ENCODE measurements around the gene ASTN2. TPM values are rescaled to one million over a fixed set of nuclear protein-coding genes. Genes with fewer than 3 reads are reported as not detected.
A peak's percentile ranks its signal among the peaks of the same experiment; 100 is the strongest.
"Not testable (repeated sequence)": the region's sequence is repeated elsewhere in the genome, so short reads cannot be mapped to it uniquely, and the experiment has no call there.

The ASTN2 gene
- total and polyA plus RNA-seq, 7 donors, result 0.60 to 7.5 (median 2.2) TPM

DNA sequence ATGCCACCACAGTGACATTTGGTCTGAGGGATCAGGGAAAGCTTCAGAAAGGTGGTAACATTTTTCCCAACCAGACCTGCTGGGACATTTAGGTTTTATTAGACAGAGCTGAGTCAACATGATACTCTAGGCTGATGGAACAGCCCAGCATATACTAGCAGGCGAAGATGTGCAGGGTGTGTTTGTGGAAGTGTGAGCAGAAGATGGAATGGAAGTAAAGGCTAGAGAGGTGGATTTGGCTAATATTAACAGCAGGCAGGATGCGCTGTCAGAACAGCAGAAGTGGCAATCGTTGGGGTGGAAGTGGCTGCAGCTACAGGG is 340.6 kb downstream of the ASTN2 start:
- H3K36me3 ChIP-seq, result no peaks in the 10 kb centered on the region
- H3K27me3 ChIP-seq, result no peaks in the 10 kb centered on the region
- WGBS, 2 donors, result 76 to 87% methylated on average over 3 of the region's 3 CpGs
- H3K4me1 ChIP-seq, result no peaks in the 10 kb centered on the region
- TF ChIP-seq POLR2AphosphoS5 (IDR thresholded peaks at IDR 0.05) (no peak), EP300 (IDR thresholded peaks at IDR 0.05) (no peak), POLR2A (IDR thresholded peaks at IDR 0.05) (no peak)
- TF ChIP-seq, protein P1, sequence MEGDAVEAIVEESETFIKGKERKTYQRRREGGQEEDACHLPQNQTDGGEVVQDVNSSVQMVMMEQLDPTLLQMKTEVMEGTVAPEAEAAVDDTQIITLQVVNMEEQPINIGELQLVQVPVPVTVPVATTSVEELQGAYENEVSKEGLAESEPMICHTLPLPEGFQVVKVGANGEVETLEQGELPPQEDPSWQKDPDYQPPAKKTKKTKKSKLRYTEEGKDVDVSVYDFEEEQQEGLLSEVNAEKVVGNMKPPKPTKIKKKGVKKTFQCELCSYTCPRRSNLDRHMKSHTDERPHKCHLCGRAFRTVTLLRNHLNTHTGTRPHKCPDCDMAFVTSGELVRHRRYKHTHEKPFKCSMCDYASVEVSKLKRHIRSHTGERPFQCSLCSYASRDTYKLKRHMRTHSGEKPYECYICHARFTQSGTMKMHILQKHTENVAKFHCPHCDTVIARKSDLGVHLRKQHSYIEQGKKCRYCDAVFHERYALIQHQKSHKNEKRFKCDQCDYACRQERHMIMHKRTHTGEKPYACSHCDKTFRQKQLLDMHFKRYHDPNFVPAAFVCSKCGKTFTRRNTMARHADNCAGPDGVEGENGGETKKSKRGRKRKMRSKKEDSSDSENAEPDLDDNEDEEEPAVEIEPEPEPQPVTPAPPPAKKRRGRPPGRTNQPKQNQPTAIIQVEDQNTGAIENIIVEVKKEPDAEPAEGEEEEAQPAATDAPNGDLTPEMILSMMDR (IDR thresholded peaks at IDR 0.05), result no peak
- intact Hi-C loops (cut with DNase I), result no loop called here
- H3K9me3 ChIP-seq, result no peaks in the 10 kb centered on the region
- H3K4me3 ChIP-seq, result no peak overlapping the region
- DNase-seq, result no peak
- H3K27ac ChIP-seq, result no peak overlapping the region

DNA sequence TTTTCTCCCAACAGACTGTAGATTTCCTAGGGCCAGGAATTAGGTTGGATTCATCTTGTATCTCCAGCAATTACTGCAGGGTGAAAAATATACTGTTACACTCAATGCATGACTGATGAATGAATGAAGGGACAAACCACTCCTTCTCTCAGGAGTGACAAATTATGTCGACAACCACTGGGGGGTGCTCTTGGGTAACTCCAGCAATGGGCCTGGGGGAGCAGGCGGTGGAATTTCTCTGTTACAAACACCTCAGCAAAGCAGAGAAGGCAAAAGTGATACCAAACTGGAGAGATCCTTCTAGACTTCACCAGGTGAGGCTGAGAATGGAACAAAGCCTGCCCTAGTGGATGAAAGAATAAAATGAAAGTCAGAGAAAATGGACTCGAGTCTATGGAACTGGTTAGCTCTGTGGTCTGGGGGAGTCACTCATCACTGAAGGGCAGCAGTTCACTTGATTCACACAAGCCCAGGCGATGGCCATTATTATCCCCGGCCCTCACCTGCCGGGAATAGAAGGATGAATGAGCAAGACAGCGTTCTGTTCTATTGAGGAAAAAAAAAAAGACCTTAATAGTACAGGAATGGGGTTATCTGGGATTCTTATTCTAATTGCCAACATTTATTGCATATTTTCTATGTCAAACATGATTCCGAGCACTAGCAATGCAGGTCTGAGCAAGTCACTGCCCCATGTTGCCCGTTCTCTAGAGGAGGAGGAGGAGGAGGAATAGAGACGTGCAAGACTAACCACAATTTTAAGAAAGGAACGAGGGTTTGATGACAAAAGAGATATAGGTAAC is 341.1 kb downstream of the ASTN2 start:
- no peaks in the 10 kb centered on the region for H3K4me1 ChIP-seq
- no peak for TF ChIP-seq EP300 (IDR thresholded peaks at IDR 0.05)
- TF ChIP-seq, protein P1 (IDR thresholded peaks at IDR 0.05), result peak in 1 of 4 experiments; percentile 35
- WGBS, 2 donors, result 56 to 65% methylated on average over 11 of the region's 11 CpGs
- DNase-seq, result no peak
- H3K4me3 ChIP-seq, result no peak overlapping the region
- intact Hi-C loops (cut with DNase I), result no loop called here
- no peaks in the 10 kb centered on the region for H3K36me3 ChIP-seq
- no peak overlapping the region for H3K27ac ChIP-seq
- H3K9me3 ChIP-seq, result no peaks in the 10 kb centered on the region
- H3K27me3 ChIP-seq, result no peaks in the 10 kb centered on the region

DNA sequence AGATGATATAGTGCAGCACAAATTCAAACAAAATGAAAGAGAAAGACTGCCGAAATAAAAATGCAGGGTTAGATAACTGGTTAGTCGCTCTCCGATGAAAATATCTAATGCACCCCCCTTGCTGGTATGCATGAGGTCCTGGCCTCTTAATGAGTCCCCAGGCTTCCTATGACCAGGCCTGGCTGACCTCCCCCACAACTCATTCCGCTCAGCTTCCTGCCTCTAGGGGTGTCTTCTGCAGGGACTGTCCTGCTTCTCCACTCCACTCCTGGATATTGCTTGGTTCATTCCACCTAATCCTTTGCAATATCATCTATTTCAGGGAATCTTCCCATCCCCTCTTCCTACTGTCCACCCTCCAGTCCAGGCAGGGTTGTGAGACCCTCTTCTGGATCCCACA is 341.8 kb downstream of the ASTN2 start:
- intact Hi-C loops (cut with DNase I), result no loop called here
- 85 to 94% methylated on average over 4 of the region's 4 CpGs for WGBS, 2 donors
- no peaks in the 10 kb centered on the region for H3K27me3 ChIP-seq

DNA sequence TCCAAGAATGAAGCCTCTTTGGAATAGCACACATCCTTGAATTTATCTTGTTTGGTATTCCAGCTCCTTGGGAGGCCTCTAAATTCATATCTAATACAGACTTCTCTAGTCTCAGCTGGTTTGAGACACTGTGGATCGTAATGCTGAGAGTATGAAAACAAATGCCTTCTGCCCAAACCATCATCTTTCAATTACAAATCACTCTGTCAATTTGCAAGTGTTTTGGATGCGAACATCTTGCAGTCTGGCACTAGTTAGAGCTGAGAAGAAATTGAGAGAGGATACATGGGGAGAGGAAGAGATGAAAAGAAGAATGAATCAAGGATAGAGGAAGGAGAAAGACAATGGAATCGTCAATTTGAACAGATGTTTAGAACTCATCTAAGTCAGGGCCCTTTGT is 342.6 kb downstream of the ASTN2 start:
- Histone ChIP-seq H3K36me3 (no peaks in the 10 kb centered on the region), H3K4me3 (no peak overlapping the region), H3K27me3 (no peaks in the 10 kb centered on the region), H3K9me3 (no peaks in the 10 kb centered on the region), H3K27ac (no peak overlapping the region), H3K4me1 (no peaks in the 10 kb centered on the region)
- DNase-seq, result no peak
- WGBS, 2 donors, result 78 to 85% methylated on average over 3 of the region's 3 CpGs
- intact Hi-C loops (cut with DNase I), result no loop called here
- TF ChIP-seq EP300 (IDR thresholded peaks at IDR 0.05) (no peak), POLR2A (IDR thresholded peaks at IDR 0.05) (no peak), POLR2AphosphoS5 (IDR thresholded peaks at IDR 0.05) (no peak)
- TF ChIP-seq, protein P1 (IDR thresholded peaks at IDR 0.05), result no peak

More for the DNA sequence above, 341.8 kb downstream of the ASTN2 start:
- TF ChIP-seq POLR2AphosphoS5 (IDR thresholded peaks at IDR 0.05), result no peak
- TF ChIP-seq, protein P1 (IDR thresholded peaks at IDR 0.05), result no peak
- no peak for DNase-seq
- no peaks in the 10 kb centered on the region for H3K9me3 ChIP-seq
- no peaks in the 10 kb centered on the region for H3K36me3 ChIP-seq
- H3K4me1 ChIP-seq, result no peaks in the 10 kb centered on the region
- H3K27ac ChIP-seq, result no peak overlapping the region
- H3K4me3 ChIP-seq, result no peak overlapping the region

DNA sequence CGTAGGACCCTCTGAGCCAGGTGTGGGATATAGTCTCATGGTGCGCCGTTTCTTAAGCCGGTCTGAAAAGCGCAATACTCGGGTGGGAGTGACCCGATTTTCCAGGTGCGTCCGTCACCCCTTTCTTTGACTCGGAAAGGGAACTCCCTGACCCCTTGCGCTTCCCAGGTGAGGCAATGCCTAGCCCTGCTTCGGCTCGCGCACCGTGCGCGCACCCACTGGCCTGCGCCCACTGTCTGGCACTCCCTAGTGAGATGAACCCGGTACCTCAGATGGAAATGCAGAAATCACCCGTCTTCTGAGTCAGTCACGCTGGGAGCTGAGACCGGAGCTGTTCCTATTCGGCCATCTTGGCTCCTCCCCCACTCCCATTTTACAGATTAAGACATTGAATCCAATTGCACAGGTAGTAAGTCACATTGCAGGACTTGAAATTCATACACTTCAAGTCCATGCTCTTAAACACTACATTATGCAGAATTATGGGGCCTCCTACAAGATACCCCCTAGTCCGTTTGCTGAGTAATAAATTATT is 343.1 kb downstream of the ASTN2 start:
- 77 to 78% methylated on average over 24 of the region's 24 CpGs for WGBS, 2 donors
- intact Hi-C loops (cut with DNase I); H3K36me3 ChIP-seq; H3K4me1 ChIP-seq; H3K27ac ChIP-seq; H3K9me3 ChIP-seq; DNase-seq; H3K4me3 ChIP-seq; H3K27me3 ChIP-seq: not testable (repeated sequence)

All from sigmoid colon (tissue), 7 donors.